Thyroid gland (tissue), 4 donors: ENCODE results near the gene PLB1. TPM values are rescaled to one million over a fixed set of nuclear protein-coding genes. Genes with fewer than 3 reads are reported as not detected.

ENCODE experiments used
- DNase-seq, 2 donors: peaks; one replicate each; pipeline ENCODE4 v3.0.0-alpha.2; 2019
- H3K27ac ChIP-seq, 3 donors: fragments of 200-600 bp; sonication (generic); 1 replicate in 2 of 3; 2 replicates in 1 of 3; pipeline ENCODE4 v1.5.1; 2016 to 2019; ENCODE audit warnings: mild to moderate bottlenecking in 1 of 3, moderate library complexity in 1 of 3
- H3K27me3 ChIP-seq: fragments of 200-600 bp; sonication (generic); one replicate; pipeline ENCODE4 v1.5.1; 2019
- H3K36me3 ChIP-seq, 2 donors: fragments of 200-600 bp; sonication (generic); one replicate each; pipeline ENCODE4 v1.5.1; 2016 to 2019
- H3K4me1 ChIP-seq, 2 donors: fragments of 200-600 bp; sonication (generic); one replicate each; pipeline ENCODE4 v1.5.1; 2017 to 2019
- H3K4me3 ChIP-seq, 3 donors: fragments of 200-600 bp; sonication (generic); replicated peaks in 1 of 3; 1 replicate in 2 of 3; 2 replicates in 1 of 3; pipeline ENCODE4 v1.5.1; 2016; ENCODE audit warnings: mild to moderate bottlenecking in 1 of 3
- H3K9me3 ChIP-seq: fragments of 200-600 bp; sonication (generic); one replicate; pipeline ENCODE4 v1.5.1; 2017
- CTCF ChIP-seq, 6 experiments: fragments of 200-600 bp in 3 of 6; fragments of 450-650 bp in 3 of 6; sonication (generic) in 3 of 6; IDR thresholded peaks; one replicate each; pipeline ENCODE4 v1.5.1; 2016 to 2019; ENCODE audit warnings: antibody characterized with exemption in 6 of 6, mild to moderate bottlenecking in 2 of 6, inconsistent platforms in 1 of 6, moderate library complexity in 1 of 6
- POLR2A ChIP-seq, 2 donors: fragments of 450-650 bp; IDR thresholded peaks; one replicate each; pipeline ENCODE4 v1.6.1; 2017; ENCODE audit warnings: antibody characterized with exemption in 2 of 2, mild to moderate bottlenecking in 2 of 2, moderate library complexity in 1 of 2
- WGBS, 2 donors: methylation state at CpG; one replicate each; pipeline ENCODE4 v1.1.5; 2017; 5-methylcytosine and 5-hydroxymethylcytosine counted together
- intact Hi-C: fragments of 100-400 bp; cut with DNase I; formaldehyde crosslinking; loops from one replicate; pipeline ENCODE4 v1.15.1; 2023
- total RNA-seq, 4 donors: library from RNA; depleted of rRNA; stranded (reverse); fragments of >200 nt; gene quantifications; one replicate each; pipeline ENCODE4 v1.2.3, GENCODE V29; 2016

PLB1 gene
- total RNA-seq, 4 donors from 2014 or later = 1.2 to 3.3 (median 1.8) TPM

- no peaks in the 10 kb centered on the region for H3K9me3 ChIP-seq
- TF ChIP-seq POLR2A (IDR thresholded peaks at IDR 0.05) = no peak
- TF ChIP-seq CTCF (IDR thresholded peaks at IDR 0.05) = no peak
- WGBS, 2 donors = 58 to 59% methylated on average over 6 of the region's 6 CpGs
- H3K4me3 ChIP-seq = no peak overlapping the region
- intact Hi-C loops = no loop called here
- peak; percentile 79 to 83 for DNase-seq
- H3K36me3 ChIP-seq = no peaks in the 10 kb centered on the region
- H3K27ac ChIP-seq = peak overlapping the region; percentile 80 to 88 (median 87)
- H3K27me3 ChIP-seq = no peaks in the 10 kb centered on the region
- H3K4me1 ChIP-seq = peaks cover 47 to 61% of the 10 kb centered on the region in 2 donors
Measured at GRCh38 chr2:28507796-28508764, 12.2 kb downstream of the PLB1 start.

GRCh38 chr2:28509361-28509760 lies 13.5 kb downstream of the PLB1 start:
- intact Hi-C loops = no loop called here
- Histone ChIP-seq H3K27ac (peak overlapping the region; percentile 80 to 88 (median 87)), H3K36me3 (no peaks in the 10 kb centered on the region), H3K4me3 (no peak overlapping the region), H3K4me1 (peaks cover 50 to 61% of the 10 kb centered on the region in 2 donors), H3K9me3 (no peaks in the 10 kb centered on the region), H3K27me3 (no peaks in the 10 kb centered on the region)
- TF ChIP-seq POLR2A (IDR thresholded peaks at IDR 0.05) (no peak), CTCF (IDR thresholded peaks at IDR 0.05) (no peak)
- peak; percentile 64 to 76 for DNase-seq
- WGBS, 2 donors = 29 to 38% methylated on average over 1 of the region's 1 CpG

GRCh38 chr2:28510184-28510583 lies 14.3 kb downstream of the PLB1 start:
- WGBS, 2 donors = 26 to 45% methylated on average over 2 of the region's 2 CpGs
- H3K9me3 ChIP-seq = no peaks in the 10 kb centered on the region
- no peaks in the 10 kb centered on the region for H3K36me3 ChIP-seq
- DNase-seq = peak; percentile 100
- intact Hi-C loops = no loop called here
- H3K4me1 ChIP-seq = peaks cover 48 to 55% of the 10 kb centered on the region in 2 donors
- no peak overlapping the region for H3K4me3 ChIP-seq
- no peaks in the 10 kb centered on the region for H3K27me3 ChIP-seq
- TF ChIP-seq CTCF (IDR thresholded peaks at IDR 0.05) (no peak), POLR2A (IDR thresholded peaks at IDR 0.05) (peak in 1 of 2 donors; percentile 45)
- peak overlapping the region; percentile 80 to 88 (median 87) for H3K27ac ChIP-seq

GRCh38 chr2:28511871-28512606 lies 16.2 kb downstream of the PLB1 start:
- Histone ChIP-seq H3K9me3 (no peaks in the 10 kb centered on the region), H3K36me3 (no peaks in the 10 kb centered on the region), H3K27ac (peak overlapping the region; percentile 10 to 31 (median 11)), H3K4me1 (peaks cover 35 to 37% of the 10 kb centered on the region in 2 donors), H3K4me3 (no peak overlapping the region), H3K27me3 (no peaks in the 10 kb centered on the region)
- intact Hi-C loops = no loop called here
- no peak for DNase-seq
- TF ChIP-seq POLR2A (IDR thresholded peaks at IDR 0.05) (no peak), CTCF (IDR thresholded peaks at IDR 0.05) (no peak)
- WGBS, 2 donors = 73 to 81% methylated on average over 2 of the region's 2 CpGs
